HG02642 (cell line): ENCODE results near the gene ELK4.

ENCODE experiments used
- ATAC-seq: cut with Tn5 transposase; IDR thresholded peaks from one replicate; pipeline ENCODE4 v1.9.1; 2021; ENCODE audit warnings: mild to moderate bottlenecking; ENCODE audit not compliant: unreplicated experiment, poor library complexity

The ELK4 gene

GRCh38 chr1:205631010-205631767 lies 622 bp downstream of the ELK4 start:
- ATAC-seq, result peak; percentile 67

GRCh38 chr1:205630651-205631009 lies 1.2 kb downstream of the ELK4 start:
- no peak for ATAC-seq

GRCh38 chr1:205630241-205630640 lies 1.6 kb downstream of the ELK4 start:
- no peak for ATAC-seq

GRCh38 chr1:205629751-205630150 lies 2.1 kb downstream of the ELK4 start:
- no peak for ATAC-seq

GRCh38 chr1:205627956-205628355 lies 3.9 kb downstream of the ELK4 start:
- ATAC-seq, result no peak

- ATAC-seq, result no peak
Measured at GRCh38 chr1:205626216-205626615, 5.6 kb downstream of the ELK4 start.

- ATAC-seq, result no peak
Measured at GRCh38 chr1:205623646-205624045, 8.2 kb downstream of the ELK4 start.

GRCh38 chr1:205620269-205620668 lies 11.5 kb downstream of the ELK4 start:
- no peak for ATAC-seq

GRCh38 chr1:205619376-205619775 lies 12.4 kb downstream of the ELK4 start:
- ATAC-seq, result no peak

- ATAC-seq, result no peak
Measured at GRCh38 chr1:205616563-205617293, 15.1 kb downstream of the ELK4 start.

- no peak for ATAC-seq
Measured at GRCh38 chr1:205615789-205616188, 16.0 kb downstream of the ELK4 start.

GRCh38 chr1:205613854-205614412 lies 17.9 kb downstream of the ELK4 start:
- ATAC-seq, result no peak

GRCh38 chr1:205612556-205612955 lies 19.3 kb downstream of the ELK4 start:
- ATAC-seq, result no peak

- ATAC-seq, result no peak
Measured at GRCh38 chr1:205612104-205612503, 19.7 kb downstream of the ELK4 start.

- no peak for ATAC-seq
Measured at GRCh38 chr1:205610901-205611466, 20.8 kb downstream of the ELK4 start.

- no peak for ATAC-seq
Measured at GRCh38 chr1:205610036-205610435, 21.8 kb downstream of the ELK4 start.

GRCh38 chr1:205604825-205605505 lies 26.8 kb downstream of the ELK4 start:
- no peak for ATAC-seq

GRCh38 chr1:205604059-205604458 lies 27.8 kb downstream of the ELK4 start:
- no peak for ATAC-seq

- no peak for ATAC-seq
Measured at GRCh38 chr1:205601205-205601604, 30.6 kb downstream of the ELK4 start.

- peak; percentile 55 for ATAC-seq
Measured at GRCh38 chr1:205600085-205600484, 31.7 kb downstream of the ELK4 start.

- ATAC-seq, result no peak
Measured at GRCh38 chr1:205599669-205600042, 32.2 kb downstream of the ELK4 start.
